Esophagus (tissue), 2 donors: ENCODE measurements around the gene HSP90B1. TPM values are rescaled to one million over a fixed set of nuclear protein-coding genes. Genes with fewer than 3 reads are reported as not detected.

Experiments used
- H3K27ac ChIP-seq, 2 donors: one replicate each; pipeline ENCODE4 v1.5.1; 2013; ENCODE audit warnings: low read depth in 2 of 2, mild to moderate bottlenecking in 2 of 2, inconsistent platforms in 1 of 2, low read length in 1 of 2, moderate library complexity in 1 of 2
- H3K27me3 ChIP-seq, 2 donors: one replicate each; pipeline ENCODE4 v1.6.1; 2013; ENCODE audit warnings: low read length in 2 of 2, control low read depth in 1 of 2, mild to moderate bottlenecking in 1 of 2; ENCODE audit not compliant: insufficient read depth in 2 of 2, control insufficient read depth in 1 of 2
- H3K36me3 ChIP-seq, 2 donors: one replicate each; pipeline ENCODE4 v1.6.1; 2013; ENCODE audit warnings: low read length in 1 of 2; ENCODE audit not compliant: control insufficient read depth in 2 of 2, insufficient read depth in 2 of 2
- H3K4me1 ChIP-seq, 2 donors: one replicate each; pipeline ENCODE4 v1.6.1; 2013; ENCODE audit warnings: low read length in 1 of 2; ENCODE audit not compliant: control insufficient read depth in 2 of 2, insufficient read depth in 2 of 2
- H3K4me3 ChIP-seq, 2 donors: one replicate each; pipeline ENCODE4 v1.5.1; 2013; ENCODE audit warnings: low read length in 2 of 2, mild to moderate bottlenecking in 2 of 2, low read depth in 1 of 2, moderate library complexity in 1 of 2
- H3K9me3 ChIP-seq, 2 donors: one replicate each; pipeline ENCODE4 v1.6.1; 2013; ENCODE audit warnings: mild to moderate bottlenecking in 2 of 2, low read depth in 1 of 2, low read length in 1 of 2, moderate library complexity in 1 of 2; ENCODE audit not compliant: control insufficient read depth in 2 of 2, insufficient read depth in 1 of 2
- WGBS, 2 donors: extraction: QIAGEN DNeasy Blood & Tissue Kit; methylation state at CpG; one replicate each; pipeline ENCODE4 v1.1.7; 2013; 5-methylcytosine and 5-hydroxymethylcytosine counted together
- polyA plus RNA-seq, 2 donors: library from polyadenylated mRNA; stranded (reverse); fragments of 200-250 nt; gene quantifications; one replicate each; pipeline ENCODE4 v1.2.3, GENCODE V29; 2013
- donor health status: healthy with polysubstance abuse.
- donor health status: Bipolar disorder and iron deficiency.

The HSP90B1 gene
- polyA plus RNA-seq, 2 donors, result 192 to 208 TPM

- Histone ChIP-seq H3K4me3 (peak within 1 kb of the TSS; percentile 83 to 87), H3K27ac (peak within 1 kb of the TSS; percentile 90 to 97), H3K27me3 (no peaks in the 10 kb centered on the region), H3K4me1 (peaks cover 0 to 4% of the 10 kb centered on the region in 2 donors), H3K9me3 (no peaks in the 10 kb centered on the region), H3K36me3 (no peaks in the 10 kb centered on the region)
- WGBS, 2 donors, result 6 to 7% methylated on average over 59 to 64 of the region's 64 CpGs
These were observed 35.6 kb downstream of the HSP90B1 start, which contains the start of gene TDG for GRCh38 chr12:103965590-103966504. TSS of gene TDG (plus strand) at chr12:103965872. CDS start at chr12:103966038, 166 bp downstream.

- H3K36me3 ChIP-seq, result no peaks in the 10 kb centered on the region
- H3K27me3 ChIP-seq, result no peaks in the 10 kb centered on the region
- H3K4me1 ChIP-seq, result peaks cover 0 to 4% of the 10 kb centered on the region in 2 donors
- WGBS, 2 donors, result 15% methylated on average over 1 of the region's 1 CpG
- H3K27ac ChIP-seq, result no peak overlapping the region
- no peaks in the 10 kb centered on the region for H3K9me3 ChIP-seq
- H3K4me3 ChIP-seq, result peak overlapping the region in 1 of 2 donors; percentile 87
These were observed 36.5 kb downstream of the HSP90B1 start for GRCh38 chr12:103966736-103967135.

GRCh38 chr12:103969391-103969790, 39.2 kb downstream of the HSP90B1 start:
- Histone ChIP-seq H3K27me3 (no peaks in the 10 kb centered on the region), H3K4me3 (no peak overlapping the region), H3K36me3 (no peaks in the 10 kb centered on the region), H3K9me3 (no peaks in the 10 kb centered on the region), H3K27ac (no peak overlapping the region), H3K4me1 (peaks cover 0 to 2% of the 10 kb centered on the region in 2 donors)
- 51 to 54% methylated on average over 2 of the region's 2 CpGs for WGBS, 2 donors

GRCh38 chr12:103973909-103974308, 43.7 kb downstream of the HSP90B1 start:
- H3K4me3 ChIP-seq, result no peak overlapping the region
- H3K27ac ChIP-seq, result no peak overlapping the region
- WGBS, 2 donors, result 74 to 85% methylated on average over 2 of the region's 2 CpGs
- H3K9me3 ChIP-seq, result no peaks in the 10 kb centered on the region
- no peaks in the 10 kb centered on the region for H3K27me3 ChIP-seq
- no peaks in the 10 kb centered on the region for H3K4me1 ChIP-seq
- H3K36me3 ChIP-seq, result peaks cover 7% of the 10 kb centered on the region in 2 donors

GRCh38 chr12:103975368-103975767, 45.2 kb downstream of the HSP90B1 start:
- H3K27ac ChIP-seq, result no peak overlapping the region
- H3K4me1 ChIP-seq, result no peaks in the 10 kb centered on the region
- H3K4me3 ChIP-seq, result no peak overlapping the region
- peaks cover 7% of the 10 kb centered on the region in 2 donors for H3K36me3 ChIP-seq
- no peaks in the 10 kb centered on the region for H3K9me3 ChIP-seq
- WGBS, 2 donors, result 87 to 92% methylated on average over 2 of the region's 2 CpGs
- H3K27me3 ChIP-seq, result no peaks in the 10 kb centered on the region

GRCh38 chr12:103978384-103978982, 48.3 kb downstream of the HSP90B1 start:
- 90 to 93% methylated on average over 4 of the region's 4 CpGs for WGBS, 2 donors
- no peaks in the 10 kb centered on the region for H3K27me3 ChIP-seq
- no peak overlapping the region for H3K27ac ChIP-seq
- H3K4me1 ChIP-seq, result no peaks in the 10 kb centered on the region
- H3K36me3 ChIP-seq, result peaks cover 7% of the 10 kb centered on the region in 2 donors
- H3K4me3 ChIP-seq, result no peak overlapping the region
- no peaks in the 10 kb centered on the region for H3K9me3 ChIP-seq

- Histone ChIP-seq H3K4me3 (no peak overlapping the region), H3K27me3 (no peaks in the 10 kb centered on the region), H3K9me3 (no peaks in the 10 kb centered on the region), H3K36me3 (peaks cover 0 to 4% of the 10 kb centered on the region in 2 donors), H3K27ac (no peak overlapping the region), H3K4me1 (no peaks in the 10 kb centered on the region)
- 77 to 89% methylated on average over 2 of the region's 2 CpGs for WGBS, 2 donors
These were observed 56.6 kb downstream of the HSP90B1 start for GRCh38 chr12:103986829-103987228.

GRCh38 chr12:103994235-103994634, 64.0 kb downstream of the HSP90B1 start:
- H3K4me1 ChIP-seq, result no peaks in the 10 kb centered on the region
- H3K27me3 ChIP-seq, result no peaks in the 10 kb centered on the region
- no peak overlapping the region for H3K27ac ChIP-seq
- H3K9me3 ChIP-seq, result no peaks in the 10 kb centered on the region
- H3K4me3 ChIP-seq, result no peak overlapping the region
- no peaks in the 10 kb centered on the region for H3K36me3 ChIP-seq
- WGBS, 2 donors, result 89 to 90% methylated on average over 4 of the region's 4 CpGs

GRCh38 chr12:103996595-103996994, 66.4 kb downstream of the HSP90B1 start:
- no peak overlapping the region for H3K27ac ChIP-seq
- H3K4me3 ChIP-seq, result no peak overlapping the region
- WGBS, 2 donors, result 84 to 90% methylated on average over 5 of the region's 5 CpGs
- H3K36me3 ChIP-seq, result no peaks in the 10 kb centered on the region
- H3K9me3 ChIP-seq, result no peaks in the 10 kb centered on the region
- H3K4me1 ChIP-seq, result no peaks in the 10 kb centered on the region
- no peaks in the 10 kb centered on the region for H3K27me3 ChIP-seq
